ENCODE data around the gene ERBIN. TPM values are rescaled to one million over a fixed set of nuclear protein-coding genes. Genes with fewer than 3 reads are reported as not detected.
A peak's percentile ranks its signal among the peaks of the same experiment; 100 is the strongest.

The ERBIN gene
- total and polyA plus RNA-seq, 2 of the 8 experiments (the other 6 are each of a cell fraction or from before 2014, with no cell fraction given) = 7.7 to 33.2 TPM

DNA sequence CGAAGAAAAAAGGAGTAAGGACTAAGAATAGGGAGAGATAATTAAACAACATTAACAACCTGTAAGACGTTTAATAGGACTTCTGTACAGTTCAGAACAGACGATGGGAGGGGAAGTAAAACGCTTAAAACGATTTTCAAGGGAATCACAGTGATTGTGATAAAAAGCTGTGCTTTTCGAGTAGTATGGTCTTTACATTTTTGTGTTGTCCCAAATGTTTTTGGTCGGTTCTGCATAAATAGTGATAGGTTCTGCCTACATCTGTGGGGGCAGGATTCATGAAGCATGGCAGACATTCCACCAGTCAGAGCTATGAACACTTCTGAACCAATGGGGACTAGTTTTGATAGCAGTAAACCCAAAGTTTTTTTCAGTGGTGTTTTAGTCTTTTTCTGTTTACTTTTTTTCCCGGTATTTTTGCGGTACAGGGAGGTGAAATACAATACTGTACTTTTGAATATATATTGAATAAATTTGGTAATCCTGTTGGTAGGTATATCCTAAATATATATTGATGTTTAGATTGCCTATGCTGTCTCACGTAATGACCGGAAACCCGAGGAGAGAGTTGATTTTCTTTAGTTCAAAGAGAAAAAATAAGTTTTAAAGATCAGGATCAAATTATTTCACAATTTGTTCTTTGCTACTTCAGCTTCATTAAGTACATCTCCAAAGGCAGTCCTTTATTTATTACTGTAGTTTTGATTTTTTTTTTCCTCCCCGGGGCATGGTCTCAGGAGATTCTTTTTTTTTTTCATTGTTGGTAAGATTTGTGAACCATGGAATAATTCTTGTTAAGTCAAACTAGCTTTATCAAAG, 1.3 kb downstream of the ERBIN start:
- Histone ChIP-seq H4K91ac (replicated peaks; ENCODE audit: insufficient read length, low read length) (no peak overlapping the region), H2AK5ac (ENCODE audit: low read depth, low read length) (no peak overlapping the region; the same call in 1 of the 2 replicates), H2BK20ac (ENCODE audit: low read length) (no peak overlapping the region), H3K4me2 (ENCODE audit: insufficient read depth in 1 of 2, low read depth in 2 of 2, low read length in 2 of 2) (peak overlapping the region; percentile 83 to 86), H4K20me1 (replicated peaks in 1 of 2; ENCODE audit: control insufficient read depth in 1 of 2, insufficient read depth in 2 of 2, low read length in 2 of 2) (peaks cover 0 to 3% of the 10 kb centered on the region in 2 experiments), H3K36me3 (ENCODE audit: control insufficient read depth in 2 of 4, insufficient read depth in 4 of 4, low read length in 3 of 4) (no peaks in the 10 kb centered on the region), H2BK5ac (ENCODE audit: low read depth, low read length) (no peak overlapping the region), H3K9me3 (ENCODE audit: insufficient read depth in 2 of 2, low read depth in 1 of 2, low read length in 1 of 2) (no peaks in the 10 kb centered on the region), H3K23me2 (ENCODE audit: low read depth, low read length) (peaks cover 5% of the 10 kb centered on the region; the same call in 1 of the 2 replicates), H3K27me3 (replicated peaks in 1 of 4; ENCODE audit: control insufficient read depth in 3 of 4, extremely low read depth in 1 of 4, insufficient read depth in 3 of 4, low read length in 3 of 4) (peaks cover 0 to 6% (median 1%) of the 10 kb centered on the region in 4 experiments; a peak in 4 of 7 replicates), H3K27ac (ENCODE audit: low read depth, low read length) (no peak overlapping the region; the same call in 1 of the 2 replicates), H3K9ac (replicated peaks in 1 of 4; ENCODE audit: extremely low read depth in 1 of 4, low read depth in 3 of 4, low read length in 3 of 4) (peak overlapping the region in 2 of 4 experiments; percentile 95 to 96; a peak in 5 of 7 replicates), H3K79me2 (ENCODE audit: control insufficient read depth in 1 of 2, insufficient read depth in 2 of 2, low read length in 2 of 2) (peaks cover 17 to 65% of the 10 kb centered on the region in 2 experiments; a peak in 3 of 4 replicates), H3K4me3 (ENCODE audit: extremely low read depth in 1 of 4, insufficient read depth in 2 of 4, low read depth in 3 of 4, low read length in 4 of 4) (peak overlapping the region; percentile 80 to 97 (median 96)), H3K14ac (ENCODE audit: insufficient read length) (no peak overlapping the region), H2AFZ (ENCODE audit: low read length) (no peak overlapping the region), H2BK12ac (ENCODE audit: low read depth, low read length) (no peak overlapping the region), H2BK15ac (ENCODE audit: low read length) (no peak overlapping the region), H3K4ac (replicated peaks; ENCODE audit: insufficient read length, low read depth, low read length) (no peak overlapping the region), H3K4me1 (replicated peaks in 1 of 4; ENCODE audit: control insufficient read depth in 3 of 4, insufficient read depth in 4 of 4, low read length in 3 of 4) (0 out of 7 replicates have a peak, but pooled peaks cover 0 to 2% (median 0%) of the 10 kb centered on the region in 4 experiments), H3K23ac (ENCODE audit: insufficient read length) (no peak overlapping the region), H2BK120ac (replicated peaks; ENCODE audit: low read depth, low read length) (peak overlapping the region; percentile 77), H3K18ac (ENCODE audit: extremely low read depth, low read length) (no peak overlapping the region), H4K5ac (ENCODE audit: insufficient read length, low read depth, low read length) (peak overlapping the region; percentile 23), H3K79me1 (ENCODE audit: low read depth, low read length) (peaks cover 2% of the 10 kb centered on the region; the same call in 1 of the 2 replicates), H3K56ac (replicated peaks; ENCODE audit: insufficient read length, low read depth, low read length) (no peak overlapping the region), H4K8ac (ENCODE audit: extremely low read depth, insufficient read depth, low read length) (no peak overlapping the region)
- POLR2A ChIA-PET (ENCODE audit: partially characterized antibody) = interaction anchor here (0.6 to 1.0 kb wide), 2 partner anchors 42 to 216 kb away, joined by 3 read pairs; partner anchors contain the start of gene SREK1
- CTCF ChIA-PET (ENCODE audit: partially characterized antibody) = no interaction called here
- 4% methylated on average over 13 of the region's 13 CpGs; no CpG with 5 or more reads in 1 of the 2 experiments for WGBS, 2 experiments (ENCODE audit: extremely low coverage in 1 of 2, insufficient coverage in 1 of 2, insufficient read length in 1 of 2, insufficient replicate concordance in 2 of 2, low coverage in 1 of 2, low lambda C conversion rate in 2 of 2, missing lambda C conversion rate in 1 of 2)
- FAIRE-seq (peak; percentile 24), DNase-seq (ENCODE audit: low read depth in 1 of 2, low spot score in 2 of 2) (no peak)
- TF ChIP-seq NANOG (IDR thresholded peaks at IDR 0.05; ENCODE audit: insufficient read depth, low read depth, low read length, poor library complexity, severe bottlenecking) (no peak), TEAD4 (IDR thresholded peaks at IDR 0.05; ENCODE audit: low read depth, low read length) (0 out of 2 replicates have a peak, but pooled peaks have one; percentile 40), HDAC6 (IDR thresholded peaks at IDR 0.05; ENCODE audit: low read depth, low read length) (no peak), SAP30 (IDR thresholded peaks at IDR 0.05; ENCODE audit: insufficient read depth, insufficient replicate concordance, low read length) (peak; percentile 52)
